Endothelial cell of umbilical vein (primary cell): Measurements from ENCODE around the gene SEMA3E. TPM values are rescaled to one million over a fixed set of nuclear protein-coding genes. Genes with fewer than 3 reads are reported as not detected.

ENCODE experiments used
- BruUV-seq: library from RNA; stranded (reverse); fragments of 400-500 nt; replicated peaks from 2 replicates; lab custom pipeline; 2021; lab: Mats Ljungman, UMichigan
- CTCF ChIA-PET: fragments of 300-600, 350-600 bp; sonication (Branson Sonifier 250); formaldehyde crosslinking; loops from one replicate; lab custom pipeline; 2021; ENCODE audit warnings: antibody characterized with exemption, inconsistent platforms; lab: Charles Lee
- POLR2A ChIA-PET: fragments of 300-600, 350-600 bp; sonication (Branson Sonifier 250); formaldehyde crosslinking; loops from one replicate; lab custom pipeline; 2021; ENCODE audit warnings: antibody characterized with exemption, inconsistent platforms; lab: Charles Lee
- DNase-seq: peaks from one replicate; pipeline ENCODE4 v3.0.0-alpha.2; 2011; ENCODE audit warnings: low read depth, low spot score
- FAIRE-seq: peaks from 2 replicates; lab custom pipeline; 2011; peaks lifted over from hg19 to GRCh38; lab: Jason Lieb, UNC
- H2AFZ ChIP-seq: 2 replicates; pipeline ENCODE4 v1.6.0; 2012; ENCODE audit warnings: low read depth, low read length, control low read depth, inconsistent platforms
- H3K27ac ChIP-seq: 2 replicates; pipeline ENCODE4 v1.5.1; 2011; ENCODE audit warnings: low read depth, mild to moderate bottlenecking, control low read depth, low read length, moderate library complexity; ENCODE audit not compliant: insufficient read depth
- H3K27me3 ChIP-seq, 2 experiments: 2 replicates each; pipeline versions ENCODE4 v1.6.0 to v1.6.1; 2011; ENCODE audit warnings: low read length in 2 of 2, mixed read lengths in 1 of 2; ENCODE audit not compliant: control insufficient read depth in 2 of 2, insufficient read depth in 2 of 2
- H3K36me3 ChIP-seq, 2 experiments: 2 replicates in 1 of 2; 3 replicates in 1 of 2; pipeline ENCODE4 v1.5.1; 2011; ENCODE audit warnings: low read length in 2 of 2, mild to moderate bottlenecking in 1 of 2, moderate library complexity in 1 of 2; ENCODE audit not compliant: control insufficient read depth in 2 of 2, insufficient read depth in 2 of 2; ENCODE audit errors: extremely low read depth in 1 of 2
- H3K4me1 ChIP-seq: 3 replicates; pipeline ENCODE4 v1.5.1; 2011; ENCODE audit warnings: mild to moderate bottlenecking, low read length; ENCODE audit not compliant: control insufficient read depth, insufficient read depth; ENCODE audit errors: extremely low read depth
- H3K4me2 ChIP-seq: 2 replicates; pipeline ENCODE4 v1.6.1; 2011; ENCODE audit warnings: low read length, control low read depth, mixed read lengths; ENCODE audit not compliant: insufficient read depth
- H3K4me3 ChIP-seq, 3 experiments: fragments of 200-600 bp in 1 of 3; sonication (generic), shearing (Covaris generic) in 1 of 3; replicated peaks in 1 of 3; 2 replicates each; pipeline ENCODE4 v1.5.1; 2011 to 2016; ENCODE audit warnings: control low read depth in 3 of 3, low read length in 3 of 3, mild to moderate bottlenecking in 2 of 3, inconsistent platforms in 1 of 3, low read depth in 1 of 3, moderate library complexity in 1 of 3; ENCODE audit not compliant: insufficient read depth in 1 of 3
- H3K79me2 ChIP-seq: 2 replicates; pipeline ENCODE4 v1.6.0; 2012; ENCODE audit warnings: low read length, inconsistent platforms; ENCODE audit not compliant: control insufficient read depth, insufficient read depth
- H3K9ac ChIP-seq: replicated peaks from 2 replicates; pipeline ENCODE3; 2011; ENCODE audit warnings: low read length, control low read depth; ENCODE audit not compliant: insufficient read depth; ENCODE audit errors: extremely low read depth
- H3K9me1 ChIP-seq: replicated peaks from 3 replicates; pipeline ENCODE4 v1.6.0; 2011; ENCODE audit warnings: mild to moderate bottlenecking, low read length; ENCODE audit not compliant: control insufficient read depth, insufficient read depth; ENCODE audit errors: extremely low read depth
- H3K9me3 ChIP-seq: replicated peaks from 2 replicates; pipeline ENCODE4 v1.5.1; 2012; ENCODE audit warnings: low read length, inconsistent platforms; ENCODE audit not compliant: control insufficient read depth, insufficient read depth
- H4K20me1 ChIP-seq: replicated peaks from 2 replicates; pipeline ENCODE3; 2011; ENCODE audit warnings: mild to moderate bottlenecking, low read length; ENCODE audit not compliant: control insufficient read depth, insufficient read depth; ENCODE audit errors: extremely low read depth
- EZH2 ChIP-seq: IDR thresholded peaks from 2 replicates; pipeline ENCODE4 v1.6.1; 2012; ENCODE audit warnings: borderline replicate concordance, low read depth, mild to moderate bottlenecking, moderate library complexity, low read length, inconsistent platforms; ENCODE audit not compliant: severe bottlenecking
- FOS ChIP-seq: IDR thresholded peaks from 2 replicates; pipeline ENCODE4 v1.6.1; 2011; ENCODE audit warnings: mild to moderate bottlenecking, low read length, moderate library complexity, borderline replicate concordance; ENCODE audit not compliant: insufficient read depth
- GATA2 ChIP-seq: IDR thresholded peaks from 2 replicates; pipeline ENCODE4 v1.7.0; 2011; ENCODE audit warnings: low read depth, mild to moderate bottlenecking, moderate library complexity, mixed read lengths, low read length; ENCODE audit not compliant: insufficient read length, insufficient read depth
- JUN ChIP-seq: IDR thresholded peaks from 2 replicates; pipeline ENCODE4 v1.6.1; 2011; ENCODE audit warnings: borderline replicate concordance, low read depth; ENCODE audit not compliant: insufficient read length, insufficient read depth
- MYC ChIP-seq: IDR thresholded peaks from one replicate; pipeline ENCODE4 v1.6.1; 2011; ENCODE audit warnings: mild to moderate bottlenecking, low read depth, low read length
- POLR2A ChIP-seq: IDR thresholded peaks from 2 replicates; pipeline ENCODE4 v1.6.1; 2012; ENCODE audit warnings: low read depth, mild to moderate bottlenecking, control low read depth, low read length
- POLR2AphosphoS5 ChIP-seq: IDR thresholded peaks from 2 replicates; pipeline ENCODE4 v1.6.1; 2012; ENCODE audit warnings: low read depth, mild to moderate bottlenecking, control low read depth, low read length, moderate library complexity; ENCODE audit not compliant: insufficient read depth
- dilution Hi-C: fragments of 300-500 bp; cut with MboI; formaldehyde crosslinking; loops from one replicate; pipeline ENCODE4 v1.15.0; 2019; ENCODE audit warnings: low sequenced_read_pairs; ENCODE audit not compliant: extremely low pct_ligation_motif_present
- intact Hi-C: fragments of 100-400 bp; cut with micrococcal nuclease; formaldehyde crosslinking; loops from one replicate; pipeline ENCODE4 v1.10.0; 2022
- polyA plus RNA-seq, 4 experiments: library from polyadenylated mRNA; depleted of rRNA in 3 of 4; stranded (reverse) in 3 of 4; unstranded in 1 of 4; fragments of >200 nt; gene quantifications; 2 replicates each; pipeline versions ENCODE4 v1.2.1 to v1.2.3, GENCODE V29; 2011 to 2012; ENCODE audit warnings: missing spikeins in 1 of 4
- total RNA-seq: library from RNA; stranded (reverse); gene quantifications from 2 replicates; pipeline ENCODE4 v1.2.3, GENCODE V29; 2021
- TF ChIP-seq, protein P1 (sequence below): IDR thresholded peaks from 2 replicates; pipeline ENCODE4 v1.6.1; 2011; ENCODE audit not compliant: insufficient read depth, insufficient read length
- TF ChIP-seq, protein P2 (sequence below), 2 donors: IDR thresholded peaks; 1 replicate in 1 of 2; 2 replicates in 1 of 2; pipeline ENCODE4 v1.5.1; 2011; ENCODE audit warnings: low read length in 2 of 2, mild to moderate bottlenecking in 2 of 2, moderate library complexity in 2 of 2, control low read depth in 1 of 2, inconsistent platforms in 1 of 2, low read depth in 1 of 2; ENCODE audit not compliant: insufficient read depth in 1 of 2; ENCODE audit errors: extremely low read depth in 1 of 2

SEMA3E gene
- total and polyA plus RNA-seq, 2 donors (not counting 3 experiments of a cell fraction or from before 2014, with no cell fraction given) = not detected

DNA sequence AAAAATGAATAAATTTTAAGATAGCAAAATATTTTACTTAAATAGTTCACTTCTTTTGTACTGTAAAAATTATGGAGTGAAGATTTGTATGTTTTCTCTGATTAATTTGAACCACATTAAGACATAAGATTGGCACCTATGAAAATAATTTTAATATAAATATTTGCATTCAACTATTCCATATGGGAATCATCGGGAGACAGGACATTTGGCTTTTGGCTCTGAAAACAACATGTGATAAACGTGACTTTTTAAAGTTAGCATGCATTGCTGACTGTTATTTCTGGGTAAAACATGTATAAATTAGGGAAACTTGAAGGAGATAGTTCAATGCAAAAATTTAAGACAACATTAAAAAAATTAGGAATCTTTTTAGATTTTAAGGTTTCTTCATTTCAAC, 117.2 kb downstream of the SEMA3E start:
- no TSS peak for BruUV-seq
- dilution Hi-C loops (no loop called here), intact Hi-C loops (no loop called here)
- no peaks in the 10 kb centered on the region for H3K9me1 ChIP-seq
- H3K27me3 ChIP-seq = no peaks in the 10 kb centered on the region
- CTCF ChIA-PET = no interaction called here
- no peak overlapping the region for H3K4me2 ChIP-seq
- H3K9me3 ChIP-seq = no peaks in the 10 kb centered on the region
- DNase-seq (no peak), FAIRE-seq (no peak)
- POLR2A ChIA-PET = no interaction called here
- no peak for TF ChIP-seq EZH2
- TF ChIP-seq POLR2A = no peak
- TF ChIP-seq, protein P1, sequence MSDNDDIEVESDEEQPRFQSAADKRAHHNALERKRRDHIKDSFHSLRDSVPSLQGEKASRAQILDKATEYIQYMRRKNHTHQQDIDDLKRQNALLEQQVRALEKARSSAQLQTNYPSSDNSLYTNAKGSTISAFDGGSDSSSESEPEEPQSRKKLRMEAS = no peak
- TF ChIP-seq GATA2 = no peak
- TF ChIP-seq FOS = no peak
- TF ChIP-seq, protein P2, sequence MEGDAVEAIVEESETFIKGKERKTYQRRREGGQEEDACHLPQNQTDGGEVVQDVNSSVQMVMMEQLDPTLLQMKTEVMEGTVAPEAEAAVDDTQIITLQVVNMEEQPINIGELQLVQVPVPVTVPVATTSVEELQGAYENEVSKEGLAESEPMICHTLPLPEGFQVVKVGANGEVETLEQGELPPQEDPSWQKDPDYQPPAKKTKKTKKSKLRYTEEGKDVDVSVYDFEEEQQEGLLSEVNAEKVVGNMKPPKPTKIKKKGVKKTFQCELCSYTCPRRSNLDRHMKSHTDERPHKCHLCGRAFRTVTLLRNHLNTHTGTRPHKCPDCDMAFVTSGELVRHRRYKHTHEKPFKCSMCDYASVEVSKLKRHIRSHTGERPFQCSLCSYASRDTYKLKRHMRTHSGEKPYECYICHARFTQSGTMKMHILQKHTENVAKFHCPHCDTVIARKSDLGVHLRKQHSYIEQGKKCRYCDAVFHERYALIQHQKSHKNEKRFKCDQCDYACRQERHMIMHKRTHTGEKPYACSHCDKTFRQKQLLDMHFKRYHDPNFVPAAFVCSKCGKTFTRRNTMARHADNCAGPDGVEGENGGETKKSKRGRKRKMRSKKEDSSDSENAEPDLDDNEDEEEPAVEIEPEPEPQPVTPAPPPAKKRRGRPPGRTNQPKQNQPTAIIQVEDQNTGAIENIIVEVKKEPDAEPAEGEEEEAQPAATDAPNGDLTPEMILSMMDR (IDR thresholded peaks at IDR 0.05; ENCODE audit: extremely low read depth in 1 of 2, insufficient read depth in 1 of 2, low read depth in 1 of 2, low read length in 2 of 2) = no peak
- no peak for TF ChIP-seq POLR2AphosphoS5
- TF ChIP-seq MYC = no peak
- no peak for TF ChIP-seq JUN
- H4K20me1 ChIP-seq = no peaks in the 10 kb centered on the region
- H3K36me3 ChIP-seq = no peaks in the 10 kb centered on the region
- H3K79me2 ChIP-seq = no peaks in the 10 kb centered on the region
- no peak overlapping the region for H2AFZ ChIP-seq
- H3K27ac ChIP-seq = no peak overlapping the region
- H3K4me3 ChIP-seq = no peak overlapping the region
- H3K4me1 ChIP-seq = no peaks in the 10 kb centered on the region
- no peak overlapping the region for H3K9ac ChIP-seq
